Tibial artery (tissue), 4 donors: ENCODE data around the gene HFE.
"Not testable (repeated sequence)": the region's sequence is repeated elsewhere in the genome, so short reads cannot be mapped to it uniquely, and the experiment has no call there.

Source experiments
- DNase-seq, 2 donors: peaks; one replicate each; pipeline ENCODE4 v3.0.0-alpha.2; 2019
- H3K27ac ChIP-seq, 2 donors: fragments of 200-600 bp; sonication (generic) in 1 of 2; 1 replicate in 1 of 2; 2 replicates in 1 of 2; pipeline ENCODE4 v1.5.1; 2018 to 2019; ENCODE audit warnings: mild to moderate bottlenecking in 1 of 2
- H3K27me3 ChIP-seq, 2 donors: fragments of 200-600 bp; sonication (generic) in 1 of 2; one replicate each; pipeline versions ENCODE4 v1.5.1 to v1.6.0; 2016 to 2019
- H3K36me3 ChIP-seq, 3 donors: fragments of 200-600 bp; sonication (generic) in 2 of 3; one replicate each; pipeline ENCODE4 v1.5.1; 2016 to 2019; ENCODE audit warnings: mild to moderate bottlenecking in 2 of 3
- H3K4me1 ChIP-seq, 4 donors: fragments of 200-600 bp; sonication (generic) in 2 of 4; 1 replicate in 3 of 4; 2 replicates in 1 of 4; pipeline ENCODE4 v1.5.1; 2016 to 2019
- H3K4me3 ChIP-seq, 2 donors: fragments of 200-600 bp; sonication (generic) in 1 of 2; 1 replicate in 1 of 2; 2 replicates in 1 of 2; pipeline ENCODE4 v1.5.1; 2018 to 2019; ENCODE audit warnings: mild to moderate bottlenecking in 2 of 2
- H3K9me3 ChIP-seq, 3 donors: fragments of 200-600 bp; sonication (generic) in 1 of 3; one replicate each; pipeline ENCODE4 v1.5.1; 2016 to 2019
- CTCF ChIP-seq, 2 experiments: fragments of 200-600 bp in 1 of 2; fragments of 450-650 bp in 1 of 2; IDR thresholded peaks; one replicate each; pipeline ENCODE4 v1.5.1; 2017 to 2019; ENCODE audit warnings: antibody characterized with exemption in 2 of 2, mild to moderate bottlenecking in 1 of 2, moderate library complexity in 1 of 2
- intact Hi-C: fragments of 100-400 bp; cut with DNase I; formaldehyde crosslinking; loops from one replicate; pipeline ENCODE4 v1.15.0; 2023; ENCODE audit warnings: low total_unique reads

Gene HFE

GRCh38 chr6:26045065-26045927 is 41.9 kb upstream of the HFE start:
- no peak for TF ChIP-seq CTCF (IDR thresholded peaks at IDR 0.05)
- H3K27ac ChIP-seq = peak overlapping the region; percentile 96
- intact Hi-C loops = no loop called here
- H3K4me1 ChIP-seq = peaks cover 0 to 7% (median 6%) of the 10 kb centered on the region in 4 donors
- DNase-seq = peak; percentile 86 to 91
- H3K9me3 ChIP-seq = no peaks in the 10 kb centered on the region
- H3K27me3 ChIP-seq = no peaks in the 10 kb centered on the region
- H3K4me3 ChIP-seq = peak overlapping the region; percentile 56 to 73
- no peaks in the 10 kb centered on the region for H3K36me3 ChIP-seq

GRCh38 chr6:26045928-26046368 is 41.3 kb upstream of the HFE start:
- H3K4me3 ChIP-seq = peak overlapping the region in 1 of 2 donors; percentile 73
- TF ChIP-seq CTCF (IDR thresholded peaks at IDR 0.05) = no peak
- intact Hi-C loops = no loop called here
- no peaks in the 10 kb centered on the region for H3K9me3 ChIP-seq
- H3K27ac ChIP-seq = no peak overlapping the region
- no peaks in the 10 kb centered on the region for H3K27me3 ChIP-seq
- DNase-seq = no peak
- no peaks in the 10 kb centered on the region for H3K36me3 ChIP-seq
- peaks cover 0 to 7% (median 6%) of the 10 kb centered on the region in 4 donors for H3K4me1 ChIP-seq

GRCh38 chr6:26047329-26047728 is 39.9 kb upstream of the HFE start:
- H3K36me3 ChIP-seq, DNase-seq, intact Hi-C loops, H3K4me1 ChIP-seq, H3K9me3 ChIP-seq, H3K27me3 ChIP-seq, H3K4me3 ChIP-seq, H3K27ac ChIP-seq: not testable (repeated sequence)

DNA sequence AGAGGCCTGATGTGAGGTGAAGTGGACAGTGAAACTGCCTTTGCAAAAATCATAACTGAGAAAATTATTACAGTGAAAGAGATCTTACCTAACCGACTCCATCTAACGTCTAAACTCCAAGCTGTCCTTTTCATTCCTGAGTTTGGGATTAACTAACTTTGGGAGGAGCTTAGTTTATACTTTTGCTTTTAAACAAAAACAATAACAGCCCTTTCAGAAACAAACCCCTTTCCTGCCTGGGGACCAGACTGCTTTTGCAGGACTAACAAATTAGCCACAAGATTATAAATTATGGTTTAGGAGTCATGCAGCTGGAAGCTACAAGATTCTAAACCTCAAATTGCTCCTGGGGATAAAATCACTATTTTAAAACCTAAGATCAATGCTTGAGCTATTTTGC is 38.6 kb upstream of the HFE start:
- no peak for DNase-seq
- Histone ChIP-seq H3K4me3 (no peak overlapping the region), H3K27me3 (no peaks in the 10 kb centered on the region), H3K36me3 (no peaks in the 10 kb centered on the region), H3K9me3 (no peaks in the 10 kb centered on the region), H3K27ac (no peak overlapping the region), H3K4me1 (peaks cover 0 to 10% (median 7%) of the 10 kb centered on the region in 4 donors)
- intact Hi-C loops = no loop called here
- no peak for TF ChIP-seq CTCF (IDR thresholded peaks at IDR 0.05)

DNA sequence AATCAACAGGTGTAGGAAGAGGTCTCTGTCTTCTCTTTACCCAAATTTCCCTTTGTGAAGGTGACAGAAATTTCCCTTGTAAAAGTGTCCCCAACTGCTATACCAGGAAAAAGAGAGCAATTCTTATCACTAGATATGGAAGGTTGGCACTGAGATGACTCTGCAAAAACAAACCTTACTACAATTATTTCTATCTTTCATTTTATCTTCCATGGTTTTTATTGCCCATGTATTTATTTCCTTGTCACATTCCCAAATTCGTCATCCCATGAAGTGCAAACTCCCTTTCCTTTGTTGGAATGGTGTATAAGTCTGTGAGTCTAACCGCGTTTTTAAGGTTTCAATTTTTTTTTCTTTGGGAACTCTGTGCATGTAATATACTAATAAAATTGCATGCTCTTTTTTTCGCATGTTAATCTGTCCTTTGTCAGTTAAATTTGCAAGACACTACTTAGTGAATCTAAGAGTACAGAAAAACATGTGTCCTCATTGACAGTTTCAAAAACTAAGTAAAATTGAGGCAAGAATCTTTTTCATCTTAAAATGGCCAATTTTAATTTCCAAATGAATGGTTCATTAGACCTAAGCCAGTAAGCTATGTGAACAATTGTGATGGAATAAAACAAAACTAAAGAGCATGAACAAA is 35.4 kb upstream of the HFE start:
- intact Hi-C loops = loop anchor here (10.0 kb wide), 1 partner anchor 1083 kb away; a partner anchor contains a TSS
- H3K9me3 ChIP-seq = no peaks in the 10 kb centered on the region
- DNase-seq = no peak
- H3K27me3 ChIP-seq = no peaks in the 10 kb centered on the region
- peaks cover 0 to 11% (median 9%) of the 10 kb centered on the region in 4 donors for H3K4me1 ChIP-seq
- no peaks in the 10 kb centered on the region for H3K36me3 ChIP-seq
- H3K4me3 ChIP-seq = no peak overlapping the region
- H3K27ac ChIP-seq = no peak overlapping the region
- no peak for TF ChIP-seq CTCF (IDR thresholded peaks at IDR 0.05)

GRCh38 chr6:26052762-26053250 is 34.4 kb upstream of the HFE start:
- H3K27ac ChIP-seq, H3K9me3 ChIP-seq: not testable (repeated sequence)
- intact Hi-C loops = loop anchor here (10.0 kb wide), 1 partner anchor 1082 kb away; a partner anchor contains a TSS

More at GRCh38 chr6:26052762-26053250, 34.4 kb upstream of the HFE start:
- DNase-seq, H3K36me3 ChIP-seq, H3K27me3 ChIP-seq, H3K4me3 ChIP-seq: not testable (repeated sequence)
- H3K4me1 ChIP-seq = peaks cover 0 to 15% (median 9%) of the 10 kb centered on the region in 4 donors
